HEK293 (cell line): ENCODE results near the gene GPR162.

ENCODE experiments used
- CTCF ChIA-PET: fragments of 350-600 bp; formaldehyde crosslinking; extraction: SDS; loops from one replicate; lab custom pipeline; 2021; ENCODE audit warnings: antibody characterized with exemption; lab: Yijun Ruan, JAX
- POLR2A ChIA-PET: fragments of 300-600 bp; formaldehyde crosslinking; extraction: SDS; loops from one replicate; lab custom pipeline; 2020; ENCODE audit warnings: antibody characterized with exemption, inconsistent platforms; lab: Yijun Ruan, JAX
- H3K27ac ChIP-seq: fragments of 200-500 bp; sonication (Bioruptor generic); 2 replicates; pipeline ENCODE4 v1.5.1; 2014; ENCODE audit warnings: low read depth, low read length, control low read depth, inconsistent platforms; ENCODE audit errors: extremely low read depth
- H3K36me3 ChIP-seq, 2 experiments: fragments of 200-500 bp in 1 of 2; sonication (Bioruptor generic) in 1 of 2; 1 replicate in 1 of 2; 2 replicates in 1 of 2; pipeline ENCODE4 v1.5.1; 2014 to 2017; ENCODE audit warnings: inconsistent platforms in 2 of 2, low read length in 2 of 2; ENCODE audit not compliant: control insufficient read depth in 2 of 2, insufficient read depth in 1 of 2
- H3K4me1 ChIP-seq: fragments of 200-500 bp; sonication (Bioruptor generic); 2 replicates; pipeline ENCODE4 v1.5.1; 2014; ENCODE audit warnings: mild to moderate bottlenecking, low read length, inconsistent platforms; ENCODE audit not compliant: control insufficient read depth, insufficient read depth
- H3K4me3 ChIP-seq: 2 replicates; pipeline ENCODE4 v1.5.1; 2011; ENCODE audit warnings: low read depth, mild to moderate bottlenecking, control low read depth, low read length, moderate library complexity
- H3K9me3 ChIP-seq: fragments of 200-500 bp; sonication (Bioruptor generic); 2 replicates; pipeline ENCODE4 v1.5.1; 2014; ENCODE audit warnings: low read depth, low read length, inconsistent platforms; ENCODE audit not compliant: control insufficient read depth, insufficient read depth
- GFI1B ChIP-seq: fragments of 450-650 bp; formaldehyde crosslinking; IDR thresholded peaks from 2 replicates; pipeline ENCODE4 v1.5.1; 2016; ENCODE audit warnings: missing biosample characterization, missing genetic modification characterization
- GLIS2 ChIP-seq: fragments of 450-650 bp; formaldehyde crosslinking; IDR thresholded peaks from 2 replicates; pipeline ENCODE4 v1.5.1; 2016; ENCODE audit warnings: missing biosample characterization, missing genetic modification characterization
- HIC1 ChIP-seq: fragments of 450-650 bp; formaldehyde crosslinking; IDR thresholded peaks from 2 replicates; pipeline ENCODE4 v1.5.1; 2016; ENCODE audit warnings: missing biosample characterization, missing genetic modification characterization
- HOXA7 ChIP-seq: sonication (generic); formaldehyde crosslinking; IDR thresholded peaks from 2 replicates; pipeline ENCODE4 v1.8.1; 2022; ENCODE audit warnings: missing genetic modification reagents, borderline replicate concordance
- SETDB1 ChIP-seq: IDR thresholded peaks from one replicate; pipeline ENCODE4 v1.6.1; 2017; ENCODE audit warnings: mild to moderate bottlenecking, low read length, moderate library complexity, mixed read lengths; ENCODE audit not compliant: insufficient read length
- ZIC2 ChIP-seq: fragments of 450-650 bp; formaldehyde crosslinking; IDR thresholded peaks from 2 replicates; pipeline ENCODE4 v1.5.1; 2016; ENCODE audit warnings: missing biosample characterization, missing genetic modification characterization
- ZNF112 ChIP-seq: fragments of 450-650 bp; formaldehyde crosslinking; IDR thresholded peaks from 2 replicates; pipeline ENCODE4 v1.5.0; 2017; ENCODE audit warnings: missing biosample characterization, missing genetic modification characterization
- ZNF121 ChIP-seq: fragments of 450-650 bp; formaldehyde crosslinking; IDR thresholded peaks from 2 replicates; pipeline ENCODE4 v1.5.1; 2016; ENCODE audit warnings: missing biosample characterization, missing genetic modification characterization
- ZNF19 ChIP-seq: fragments of 450-650 bp; formaldehyde crosslinking; IDR thresholded peaks from 2 replicates; pipeline ENCODE4; 2016; ENCODE audit warnings: missing biosample characterization, missing genetic modification characterization, low read depth
- ZNF24 ChIP-seq: fragments of 450-650 bp; formaldehyde crosslinking; IDR thresholded peaks from 2 replicates; pipeline ENCODE4 v1.5.1; 2016; ENCODE audit warnings: missing biosample characterization, missing genetic modification characterization
- ZNF280C ChIP-seq: fragments of 450-650 bp; formaldehyde crosslinking; IDR thresholded peaks from 2 replicates; pipeline ENCODE4 v1.5.1; 2016; ENCODE audit warnings: missing biosample characterization, missing genetic modification characterization
- ZNF398 ChIP-seq: fragments of 450-650 bp; formaldehyde crosslinking; IDR thresholded peaks from 2 replicates; pipeline ENCODE4 v1.5.1; 2017; ENCODE audit warnings: missing biosample characterization, missing genetic modification characterization
- ZNF449 ChIP-seq: fragments of 450-650 bp; formaldehyde crosslinking; IDR thresholded peaks from 2 replicates; pipeline ENCODE4 v1.5.1; 2017; ENCODE audit warnings: missing biosample characterization, mild to moderate bottlenecking, missing genetic modification characterization, moderate library complexity
- ZNF521 ChIP-seq: fragments of 450-650 bp; formaldehyde crosslinking; IDR thresholded peaks from 2 replicates; pipeline ENCODE4 v1.5.1; 2017; ENCODE audit warnings: missing biosample characterization, mild to moderate bottlenecking, missing genetic modification characterization
- ZNF548 ChIP-seq: fragments of 450-650 bp; formaldehyde crosslinking; IDR thresholded peaks from 2 replicates; pipeline ENCODE4 v1.5.1; 2016; ENCODE audit warnings: missing biosample characterization, missing genetic modification characterization
- ZNF580 ChIP-seq: fragments of 450-650 bp; formaldehyde crosslinking; IDR thresholded peaks from 2 replicates; pipeline ENCODE4 v1.5.1; 2016; ENCODE audit warnings: missing biosample characterization, missing genetic modification characterization
- ZNF585B ChIP-seq: fragments of 450-650 bp; formaldehyde crosslinking; IDR thresholded peaks from 2 replicates; pipeline ENCODE4 v1.5.1; 2016; ENCODE audit warnings: missing biosample characterization, missing genetic modification characterization
- ZNF596 ChIP-seq: fragments of 450-650 bp; IDR thresholded peaks from 2 replicates; pipeline ENCODE4 v1.5.0; 2018; ENCODE audit warnings: missing biosample characterization, mild to moderate bottlenecking, missing genetic modification characterization, moderate library complexity
- ZNF624 ChIP-seq: fragments of 450-650 bp; formaldehyde crosslinking; IDR thresholded peaks from 2 replicates; pipeline ENCODE4 v1.5.1; 2017; ENCODE audit warnings: missing biosample characterization, missing genetic modification characterization
- ZNF664 ChIP-seq: fragments of 450-650 bp; formaldehyde crosslinking; IDR thresholded peaks from 2 replicates; pipeline ENCODE4 v1.5.1; 2016; ENCODE audit warnings: missing biosample characterization, missing genetic modification characterization
- ZSCAN23 ChIP-seq: fragments of 450-650 bp; formaldehyde crosslinking; IDR thresholded peaks from 2 replicates; pipeline ENCODE4 v1.5.1; 2016; ENCODE audit warnings: missing biosample characterization, missing genetic modification characterization

The GPR162 gene

GRCh38 chr12:6837370-6838060 lies 15.9 kb downstream of the GPR162 start:
- H3K4me3 ChIP-seq: no peak overlapping the region
- peaks cover 14 to 85% of the 10 kb centered on the region in 2 experiments; a peak in 2 of 3 replicates for H3K36me3 ChIP-seq
- no peak overlapping the region for H3K27ac ChIP-seq
- TF ChIP-seq ZNF596 (tag by site-specific recombination) (no peak), ZNF398 (tag by site-specific recombination) (no peak), ZNF664 (no peak), ZNF624 (tag by site-specific recombination) (no peak), ZNF24 (tag by site-specific recombination) (no peak), GLIS2 (tag by site-specific recombination) (0 out of 2 replicates have a peak, but pooled peaks have one; percentile 9)
- H3K9me3 ChIP-seq: no peaks in the 10 kb centered on the region
- CTCF ChIA-PET: interaction anchor here (1.0 to 7.4 kb wide), 5 partner anchors 9 to 84 kb away, joined by 3 to 75 read pairs (median 10); partner anchors contain the start of genes CDCA3, MLF2 and USP5
- H3K4me1 ChIP-seq: no peaks in the 10 kb centered on the region
- POLR2A ChIA-PET: interaction anchor here (1.4 to 3.3 kb wide), 2 partner anchors 14 to 114 kb away, joined by 5 to 10 read pairs; partner anchors contain the start of genes CDCA3 and COPS7A

GRCh38 chr12:6838854-6839253 lies 17.2 kb downstream of the GPR162 start:
- CTCF ChIA-PET: interaction anchor here (0.7 to 2.0 kb wide), 3 partner anchors 13 to 115 kb away, joined by 3 to 9 read pairs (median 4); partner anchors contain the start of genes COPS7A and MLF2
- no peak overlapping the region for H3K27ac ChIP-seq
- peaks cover 14 to 89% of the 10 kb centered on the region in 2 experiments; a peak in 2 of 3 replicates for H3K36me3 ChIP-seq
- no peak overlapping the region for H3K4me3 ChIP-seq
- POLR2A ChIA-PET: interaction anchor here (1.7 to 6.5 kb wide), 3 partner anchors 9 to 13 kb away, joined by 6 to 62 read pairs (median 8); partner anchors contain the start of genes CDCA3 and USP5
- TF ChIP-seq HIC1 (tag by site-specific recombination): peak; percentile 63
- TF ChIP-seq ZNF449 (tag by site-specific recombination): no peak
- no peaks in the 10 kb centered on the region for H3K9me3 ChIP-seq
- H3K4me1 ChIP-seq: no peaks in the 10 kb centered on the region

- no peak overlapping the region for H3K27ac ChIP-seq
- POLR2A ChIA-PET: interaction anchor here (1.2 to 6.5 kb wide), 5 partner anchors 9 to 87 kb away, joined by 3 to 62 read pairs (median 6); partner anchors contain the start of genes CDCA3, MLF2 and USP5
Measured at GRCh38 chr12:6839482-6840201, 18.0 kb downstream of the GPR162 start.

More at GRCh38 chr12:6839482-6840201, 18.0 kb downstream of the GPR162 start:
- CTCF ChIA-PET: interaction anchor here (1.0 to 2.0 kb wide), 3 partner anchors 9 to 87 kb away, joined by 3 to 9 read pairs (median 5); partner anchors contain the start of gene MLF2
- no peaks in the 10 kb centered on the region for H3K9me3 ChIP-seq
- peaks cover 18 to 88% of the 10 kb centered on the region in 2 experiments; a peak in 2 of 3 replicates for H3K36me3 ChIP-seq
- no peak overlapping the region for H3K4me3 ChIP-seq
- no peak for TF ChIP-seq ZSCAN23 (tag by site-specific recombination)
- no peak for TF ChIP-seq GFI1B (tag by site-specific recombination)
- no peak for TF ChIP-seq ZIC2 (tag by site-specific recombination)
- TF ChIP-seq ZNF521 (tag by site-specific recombination): no peak
- TF ChIP-seq ZNF121 (tag by site-specific recombination): no peak
- TF ChIP-seq ZNF112 (tag by site-specific recombination): no peak
- no peak for TF ChIP-seq ZNF580
- no peak for TF ChIP-seq HOXA7 (CRISPR knock-in tag)
- no peak for TF ChIP-seq ZNF548 (tag by site-specific recombination)
- no peak for TF ChIP-seq ZNF280C (tag by site-specific recombination)
- no peak for TF ChIP-seq SETDB1
- no peak for TF ChIP-seq ZNF19
- no peak for TF ChIP-seq ZNF585B (tag by site-specific recombination)
- H3K4me1 ChIP-seq: no peaks in the 10 kb centered on the region
